IgD-negative memory B cell (primary cell): ENCODE measurements around the gene DNAAF8. TPM values are rescaled to one million over a fixed set of nuclear protein-coding genes. Genes with fewer than 3 reads are reported as not detected.

Source experiments
- polyA plus RNA-seq: library from polyadenylated mRNA; unstranded; fragments of 300-500 nt; fragmentation: Illumina TruSeq; gene quantifications from one replicate; pipeline ENCODE4 v1.2.3, GENCODE V29; 2021

Gene DNAAF8
- polyA plus RNA-seq, 1 donor from 2014 or later = 0.35 TPM

Other genes starting within 250 kb of the DNAAF8 start
- 28.5 TPM for gene CDIP1, start 195.8 kb upstream of the DNAAF8 start, polyA plus RNA-seq
- gene C16orf96, start 178.2 kb upstream of the DNAAF8 start, polyA plus RNA-seq = 0.05 TPM
- gene UBALD1, start 119.6 kb upstream of the DNAAF8 start, polyA plus RNA-seq = 6.7 TPM
- 8.5 TPM for gene MGRN1, start 109.7 kb upstream of the DNAAF8 start, polyA plus RNA-seq
- 74.0 TPM for gene NUDT16L1, start 41.0 kb upstream of the DNAAF8 start, polyA plus RNA-seq
- gene ANKS3, start 266 bp upstream of the DNAAF8 start, polyA plus RNA-seq = 5.3 TPM
- 17.8 TPM for gene ZNF500, start 32.6 kb downstream of the DNAAF8 start, polyA plus RNA-seq
- gene SEPTIN12, start 53.8 kb downstream of the DNAAF8 start, polyA plus RNA-seq = not detected
- gene SMIM22, start 60.8 kb downstream of the DNAAF8 start, polyA plus RNA-seq = not detected
- 4.0 TPM for gene ROGDI, start 68.1 kb downstream of the DNAAF8 start, polyA plus RNA-seq
- gene GLYR1, start 112.8 kb downstream of the DNAAF8 start, polyA plus RNA-seq = 44.2 TPM
- 15.9 TPM for gene UBN1, start 112.9 kb downstream of the DNAAF8 start, polyA plus RNA-seq
- 0.55 TPM for gene PPL, start 202.6 kb downstream of the DNAAF8 start, polyA plus RNA-seq
- 0.03 TPM for gene SEC14L5, start 223.8 kb downstream of the DNAAF8 start, polyA plus RNA-seq